GM12878 (cell line): ENCODE data around the gene ANXA5.

ENCODE experiments used
- CBFB ChIP-seq: IDR thresholded peaks from 2 replicates; pipeline ENCODE4 v1.6.1; 2016; ENCODE audit warnings: antibody characterized with exemption, low read depth
- CREB1 ChIP-seq: IDR thresholded peaks from 2 replicates; pipeline ENCODE4 v1.6.1; 2012; ENCODE audit warnings: low read depth, mild to moderate bottlenecking, inconsistent platforms
- CREM ChIP-seq: IDR thresholded peaks from 2 replicates; pipeline ENCODE4 v1.6.1; 2014; ENCODE audit warnings: antibody characterized with exemption, low read depth
- CTCF ChIP-seq, 3 experiments: IDR thresholded peaks in 2 of 3; conservative IDR thresholded peaks in 1 of 3; 2 replicates each; pipeline ENCODE4 v1.5.1; 2011; ENCODE audit warnings: low read depth in 3 of 3, low read length in 3 of 3, mild to moderate bottlenecking in 3 of 3, control low read depth in 2 of 3, moderate library complexity in 2 of 3, inconsistent platforms in 1 of 3, mixed read lengths in 1 of 3; ENCODE audit not compliant: control insufficient read depth in 2 of 3, insufficient read depth in 1 of 3; ENCODE audit errors: extremely low read depth in 1 of 3
- EP300 ChIP-seq, 2 experiments: fragments of 150-350 bp in 1 of 2; IDR thresholded peaks; 2 replicates each; pipeline ENCODE4 v1.6.1; 2011 to 2012; ENCODE audit warnings: low read depth in 2 of 2, low read length in 2 of 2, borderline replicate concordance in 1 of 2, improper control_type of control experiment in 1 of 2, inconsistent platforms in 1 of 2; ENCODE audit not compliant: control insufficient read depth in 1 of 2
- NBN ChIP-seq: fragments of 450-650 bp; IDR thresholded peaks from 2 replicates; pipeline ENCODE4 v1.6.1; 2016
- POLR2A ChIP-seq: IDR thresholded peaks from 2 replicates; pipeline ENCODE4 v1.6.1; 2011; ENCODE audit warnings: low read depth, mild to moderate bottlenecking, low read length
- SKIL ChIP-seq: fragments of 450-650 bp; IDR thresholded peaks from 2 replicates; pipeline ENCODE4 v1.6.1; 2017; ENCODE audit warnings: mild to moderate bottlenecking, low read depth, inconsistent platforms; ENCODE audit not compliant: poor library complexity, severe bottlenecking
- SMC3 ChIP-seq: IDR thresholded peaks from 2 replicates; pipeline ENCODE4 v1.6.1; 2011; ENCODE audit warnings: low read length, improper control_type of control experiment, borderline replicate concordance
- TAF1 ChIP-seq: IDR thresholded peaks from 2 replicates; pipeline ENCODE4 v1.6.1; 2011; ENCODE audit warnings: mild to moderate bottlenecking, low read depth, low read length, borderline replicate concordance
- ZBTB11 ChIP-seq: fragments of 450-650 bp; formaldehyde crosslinking; IDR thresholded peaks from 2 replicates; pipeline ENCODE4 v1.5.0; 2022; ENCODE audit warnings: mild to moderate bottlenecking, missing genetic modification characterization

- TF ChIP-seq CBFB: no peak
- TF ChIP-seq TAF1: no peak
- TF ChIP-seq ZBTB11 (CRISPR knock-in tag): no peak
- TF ChIP-seq POLR2A: no peak
- TF ChIP-seq CREB1: no peak
- TF ChIP-seq NBN: no peak
- no peak for TF ChIP-seq CTCF (IDR thresholded peaks at IDR 0.05 in 2 of 3, conservative IDR thresholded peaks at IDR 0.05 in 1 of 3; ENCODE audit: control insufficient read depth in 2 of 3, extremely low read depth in 1 of 3, insufficient read depth in 1 of 3, low read depth in 3 of 3, low read length in 3 of 3)
- TF ChIP-seq SKIL: no peak
- TF ChIP-seq SMC3: no peak
- TF ChIP-seq EP300 (IDR thresholded peaks at IDR 0.05; ENCODE audit: borderline replicate concordance in 1 of 2, control insufficient read depth in 1 of 2, low read depth in 2 of 2, low read length in 2 of 2): no peak
- no peak for TF ChIP-seq CREM
These were observed 42.2 kb upstream of the ANXA5 start for GRCh38 chr4:121738780-121739535.
